GM18867 (cell line): ENCODE data around the gene SMIM26.

Source experiments
- ATAC-seq: cut with Tn5 transposase; IDR thresholded peaks from one replicate; pipeline ENCODE4 v1.9.1; 2021; ENCODE audit warnings: mild to moderate bottlenecking, moderate library complexity; ENCODE audit not compliant: unreplicated experiment

SMIM26 gene

DNA sequence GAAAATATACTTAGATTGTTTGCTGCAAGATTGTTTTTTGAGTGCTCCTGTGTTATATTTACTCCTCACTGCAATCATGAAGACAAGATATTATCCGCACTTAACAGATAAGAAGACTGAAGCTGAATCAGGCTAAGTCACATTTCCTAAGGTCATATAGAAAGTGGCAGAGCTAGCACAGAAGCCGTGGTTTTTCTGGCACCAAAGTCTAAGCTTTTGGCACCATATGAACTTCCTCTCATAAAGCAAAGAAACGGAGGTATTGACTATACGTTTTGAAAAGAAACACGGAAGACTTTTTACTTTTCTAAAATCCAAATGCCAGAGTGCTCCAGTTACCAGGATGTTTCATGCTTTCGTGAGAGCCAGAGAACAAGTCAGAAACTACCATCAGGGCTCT is 11.3 kb downstream of the SMIM26 start:
- no peak for ATAC-seq

DNA sequence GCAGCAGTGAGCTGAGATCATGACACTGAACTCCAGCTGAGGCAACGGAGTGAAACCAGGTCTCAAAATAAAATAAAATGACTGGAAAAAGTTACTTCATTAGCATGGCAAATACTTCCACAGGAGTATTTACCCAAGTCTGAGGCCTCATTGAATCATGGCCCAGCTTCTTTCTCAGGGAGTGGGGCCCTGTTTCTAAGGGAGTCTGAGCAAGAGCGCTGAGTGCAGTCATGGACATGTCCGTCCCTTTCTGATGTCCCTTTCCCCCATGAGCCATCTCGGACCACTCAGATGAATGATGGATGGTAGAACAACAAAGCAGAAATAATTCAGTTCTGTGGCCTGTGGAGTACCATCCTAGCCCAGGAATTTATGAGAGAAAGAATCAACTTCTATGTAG is 12.8 kb downstream of the SMIM26 start:
- no peak for ATAC-seq

DNA sequence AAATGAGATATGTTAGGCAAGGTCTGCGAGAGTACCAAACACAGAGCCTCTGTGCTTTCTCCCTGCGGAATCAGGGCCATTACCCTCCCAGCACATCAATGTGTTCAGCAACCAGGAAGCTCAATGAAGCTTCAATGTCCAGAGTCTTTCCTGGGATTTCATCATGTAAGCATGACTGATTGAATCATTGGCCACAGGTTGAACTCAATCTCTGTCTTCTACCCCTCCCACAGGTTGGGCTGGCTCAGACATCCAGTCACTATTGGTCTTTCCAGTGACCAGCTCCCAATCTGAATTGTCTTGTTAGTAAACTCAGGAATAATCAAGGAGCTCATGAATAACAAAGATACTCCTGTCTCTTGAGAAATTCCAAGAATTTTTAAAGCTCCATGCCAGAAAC is 17.9 kb downstream of the SMIM26 start:
- no peak for ATAC-seq

DNA sequence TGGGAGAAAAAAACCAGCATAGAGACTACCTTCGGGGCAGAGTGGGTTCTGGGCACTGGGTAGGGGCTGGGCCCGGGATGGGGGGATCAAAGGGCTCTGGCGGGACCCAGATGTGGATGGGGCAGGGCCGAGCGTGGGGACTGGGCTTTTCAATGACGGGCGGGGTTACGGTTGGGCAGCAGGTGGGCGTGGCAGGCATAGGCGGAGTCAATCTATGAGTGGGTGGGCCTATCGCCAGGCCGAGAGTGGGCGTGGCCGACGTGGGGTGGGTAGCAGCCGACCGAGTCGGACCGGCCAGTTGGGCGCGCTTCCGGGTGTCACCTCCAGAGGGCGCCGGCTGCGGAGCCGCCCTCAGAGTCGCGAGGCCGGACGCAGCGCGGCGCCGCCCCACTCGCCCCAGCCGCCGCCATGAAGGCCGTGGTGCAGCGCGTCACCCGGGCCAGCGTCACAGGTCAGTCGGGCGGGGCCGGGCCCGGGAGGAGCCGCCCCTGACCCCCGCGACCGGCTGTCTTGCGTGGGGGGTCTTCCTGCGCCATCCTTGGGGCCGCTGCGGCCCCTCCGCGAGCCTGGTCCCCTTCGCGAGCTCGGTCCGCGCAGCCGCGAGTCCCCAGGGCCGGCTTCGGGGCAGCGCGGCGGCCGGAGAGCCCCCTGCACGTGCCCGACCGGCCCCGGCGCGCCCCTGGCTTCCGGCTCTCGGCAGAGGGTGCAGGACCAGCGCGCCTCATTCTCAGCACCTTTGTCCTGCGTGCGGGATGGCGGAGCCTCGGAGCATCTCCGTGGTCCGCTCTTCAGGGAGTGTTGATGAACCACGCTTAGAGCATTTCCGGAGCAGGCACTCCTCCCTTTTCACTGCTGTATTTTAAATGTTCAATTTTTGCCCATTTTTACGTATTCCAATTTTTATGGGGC is 20.7 kb downstream of the SMIM26 start, which contains the start of gene DTD1:
TSS of gene DTD1 (plus strand) at position 390 of the 909 bp plus-strand sequence. CDS start at position 409, 19 bp downstream.
- peak; percentile 90 for ATAC-seq

DNA sequence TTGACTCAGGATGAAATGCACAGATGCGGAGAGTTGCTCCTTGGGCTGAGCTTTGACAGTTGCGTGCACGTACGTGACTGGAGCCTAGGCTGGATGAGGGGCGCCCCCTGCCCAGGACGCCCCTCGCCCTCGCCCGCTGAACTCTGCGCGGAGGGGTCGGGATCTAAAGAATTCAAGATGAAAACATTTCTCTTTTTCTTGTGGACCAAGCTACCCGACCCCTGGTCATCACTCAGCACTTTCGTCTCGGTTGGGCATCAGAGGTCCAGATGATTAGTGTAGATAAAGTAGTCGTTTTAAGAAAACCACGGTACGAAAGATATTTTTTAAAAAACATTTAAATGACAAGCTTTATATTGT is 21.3 kb downstream of the SMIM26 start:
- ATAC-seq, result no peak

DNA sequence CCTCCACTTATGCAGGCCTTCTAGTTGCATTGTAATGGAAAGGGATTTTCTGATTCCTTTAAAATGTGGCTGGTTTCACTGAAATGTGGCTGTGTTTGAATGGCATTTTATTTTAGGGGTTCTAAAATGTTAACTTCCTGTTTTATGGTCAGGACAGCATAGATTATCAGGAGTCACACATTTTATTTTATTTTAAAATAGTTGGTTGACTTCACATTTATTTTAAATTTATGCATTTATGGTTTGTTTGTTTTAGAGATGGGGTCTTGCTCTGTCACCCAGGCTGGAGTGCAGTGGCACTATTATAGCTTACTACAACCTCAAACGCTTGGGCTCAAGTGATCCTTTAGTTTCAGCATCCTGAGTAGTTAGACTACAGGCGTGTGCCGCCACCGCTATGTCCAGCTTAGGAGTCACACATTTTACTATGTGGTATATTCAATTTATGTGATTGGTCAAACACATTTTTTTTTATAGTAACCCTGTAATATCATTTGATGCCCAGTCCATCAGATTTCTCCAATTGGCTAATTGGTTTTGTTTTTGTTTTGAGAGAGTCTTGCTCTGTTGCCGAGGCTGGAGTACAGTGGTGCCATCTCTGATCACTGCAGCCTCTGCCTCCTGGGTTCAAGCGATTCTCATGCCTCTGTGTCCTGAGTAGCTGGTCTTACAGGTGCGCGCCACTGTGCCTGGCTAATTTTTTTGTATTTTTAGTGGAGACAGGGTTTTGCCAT is 22.9 kb downstream of the SMIM26 start:
- ATAC-seq, result no peak

DNA sequence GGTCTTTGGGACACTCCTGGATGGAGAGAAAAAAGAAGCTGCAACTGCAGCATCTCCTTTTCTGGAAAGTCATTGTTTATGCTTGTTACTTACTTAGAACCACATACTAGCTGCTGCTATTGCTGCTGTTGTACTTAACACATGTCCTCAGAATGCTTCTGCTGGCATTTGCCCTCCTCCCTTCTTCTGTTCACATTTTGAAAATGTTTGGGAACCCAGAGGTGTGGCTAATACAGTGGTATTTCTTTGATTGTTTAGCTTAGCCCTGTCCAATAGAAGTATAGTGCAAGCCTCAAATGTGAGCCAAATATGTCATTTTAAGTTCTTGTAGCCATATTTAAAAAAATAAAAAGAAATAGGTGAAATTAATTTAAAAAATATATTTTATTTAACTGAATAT is 29.0 kb downstream of the SMIM26 start:
- ATAC-seq, result no peak

DNA sequence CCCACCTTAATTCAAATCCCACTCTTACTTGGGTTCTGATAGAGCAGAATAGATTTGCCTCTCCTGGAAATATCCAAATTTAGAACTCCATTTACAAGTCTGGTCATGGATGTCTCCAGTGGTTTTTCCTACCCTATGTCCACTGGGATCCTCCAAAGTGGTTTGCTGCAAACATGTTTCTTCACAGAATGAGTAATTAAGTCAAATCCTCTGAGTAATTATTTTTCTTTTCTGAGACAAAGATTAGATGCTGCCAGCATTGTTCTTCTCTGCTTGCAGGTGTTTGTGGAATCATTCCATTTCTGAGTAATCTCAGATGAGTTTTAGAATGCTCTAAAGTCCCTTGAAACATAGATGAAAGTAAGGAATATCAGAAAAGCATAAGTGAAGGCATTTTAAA is 42.5 kb downstream of the SMIM26 start:
- no peak for ATAC-seq

DNA sequence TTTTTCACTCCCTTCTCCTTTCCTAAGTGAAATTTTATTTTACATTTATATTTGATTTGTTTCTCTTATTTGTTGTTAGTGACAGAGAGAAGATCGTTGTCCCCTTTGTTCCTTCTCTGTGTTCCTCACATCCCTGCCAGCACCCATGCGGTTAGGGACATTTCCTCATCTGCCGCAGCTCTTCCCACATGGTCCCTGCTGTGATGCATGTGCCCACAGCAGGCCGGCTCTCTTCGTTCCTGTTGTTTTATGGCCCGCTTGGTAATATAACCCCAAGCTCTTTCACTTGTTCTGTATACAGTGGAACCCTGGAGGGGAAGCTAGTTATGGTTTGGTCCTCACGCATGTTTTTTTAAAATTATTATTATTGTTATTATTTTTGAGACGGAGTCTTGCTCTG is 44.3 kb downstream of the SMIM26 start:
- no peak for ATAC-seq

DNA sequence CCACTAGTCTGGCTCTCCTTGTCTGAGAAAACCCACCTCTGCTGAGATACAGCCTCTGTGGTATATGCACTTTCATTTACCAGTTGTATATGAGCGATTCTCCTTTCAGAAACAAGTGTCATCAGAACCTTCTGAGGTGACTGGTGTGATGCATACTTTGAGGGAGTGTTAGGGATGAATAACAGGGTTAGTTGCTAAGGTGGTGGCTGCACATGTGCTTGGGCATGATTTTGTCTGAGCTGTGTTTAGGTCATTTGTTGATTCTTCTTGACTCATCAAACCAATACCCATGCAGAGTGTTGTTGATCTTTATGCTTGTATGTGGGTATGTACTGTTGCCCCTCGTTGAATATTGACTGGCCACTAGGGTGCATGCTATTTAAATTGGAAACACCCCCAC is 46.3 kb downstream of the SMIM26 start:
- ATAC-seq, result no peak

DNA sequence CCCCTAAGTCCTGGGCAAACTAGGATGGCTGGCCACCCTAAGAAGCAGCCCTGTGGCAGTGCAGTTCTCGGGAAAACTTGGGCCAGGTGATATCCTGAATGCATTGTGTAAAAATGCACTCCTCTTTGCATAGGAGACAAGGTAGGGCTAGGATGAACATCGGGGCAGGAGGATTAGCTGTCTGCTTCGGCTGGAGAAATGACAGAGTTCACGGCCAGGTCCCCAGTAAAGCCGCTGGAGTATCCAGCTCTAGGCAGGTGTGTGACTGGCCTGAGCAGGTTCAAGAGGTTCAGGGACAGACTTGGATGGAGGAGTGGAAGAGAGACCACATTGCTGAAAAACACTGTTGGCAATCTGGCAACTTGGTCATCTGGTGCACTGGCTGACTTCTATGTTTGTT is 47.0 kb downstream of the SMIM26 start:
- no peak for ATAC-seq

DNA sequence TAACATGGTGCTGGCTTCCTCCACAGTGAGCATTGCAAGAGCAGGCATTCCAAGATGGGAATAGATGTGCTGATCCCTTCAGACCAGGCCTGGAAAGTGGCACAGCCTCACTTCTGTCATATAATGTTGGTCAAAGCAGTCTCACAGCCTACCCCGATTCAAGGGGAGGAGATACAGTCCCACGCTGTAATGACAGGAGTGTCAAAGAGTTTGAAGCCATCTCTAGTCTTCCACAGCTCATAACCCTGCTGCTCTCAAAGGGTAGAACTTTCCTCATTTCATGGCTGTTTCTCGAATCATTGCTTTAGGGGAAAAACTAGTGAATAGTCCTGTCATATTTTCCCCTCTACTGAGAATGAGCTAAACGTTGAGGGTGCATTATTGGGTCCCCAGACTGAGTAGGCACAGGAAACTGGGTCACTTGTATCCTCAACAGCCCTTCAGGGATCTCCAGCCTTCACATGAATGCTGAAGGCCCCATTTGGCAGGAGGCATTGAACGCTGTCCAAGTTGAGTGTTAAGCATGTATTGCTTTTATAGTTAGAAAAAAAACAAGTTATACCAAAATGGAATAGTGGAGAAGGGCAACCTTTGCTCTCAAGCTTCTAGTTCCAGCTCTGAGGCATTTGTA is 47.9 kb downstream of the SMIM26 start:
- ATAC-seq, result no peak
